T47D (cell line): ENCODE data around the gene UNC5C.

Experiments used
- DNase-seq, 2 experiments: peaks; one replicate each; pipeline versions ENCODE4 v3.0.0 to v3.0.0-alpha.2; 2011 to 2012; ENCODE audit warnings: low read depth in 1 of 2, low spot score in 1 of 2
- JUND ChIP-seq: IDR thresholded peaks from 2 replicates; pipeline ENCODE4 v1.6.1; 2012; ENCODE audit warnings: low read depth
- in situ Hi-C: cut with HindIII; loops from 2 replicates; pipeline ENCODE4 v1.10.0; 2016; ENCODE audit warnings: low sequenced_read_pairs, low pct_unique_long_range_greater_than_20kb

The UNC5C gene

GRCh38 chr4:95507147-95507546, 41.6 kb downstream of the UNC5C start:
- in situ Hi-C loops = no loop called here
- DNase-seq = no peak
- no peak for TF ChIP-seq JUND

DNA sequence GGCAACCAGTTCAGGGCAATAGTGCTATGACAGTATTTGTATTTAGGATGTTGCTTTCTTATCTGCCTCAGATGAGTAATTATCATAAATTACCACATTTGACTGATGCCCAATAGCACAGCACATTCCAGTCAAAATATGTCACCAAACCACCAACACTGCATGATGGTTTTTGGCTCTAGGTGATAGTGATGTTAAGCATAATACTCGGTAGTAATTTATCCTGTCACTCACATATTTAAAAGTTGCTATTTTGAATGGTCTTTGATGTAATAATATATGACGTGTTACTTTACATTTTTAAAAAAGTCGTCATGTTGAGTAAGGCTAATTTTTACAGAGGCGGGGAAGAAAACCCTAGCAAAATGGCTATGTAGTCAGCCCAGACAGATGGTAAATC, 42.5 kb downstream of the UNC5C start:
- no peak for DNase-seq
- no peak for TF ChIP-seq JUND
- in situ Hi-C loops = no loop called here

DNA sequence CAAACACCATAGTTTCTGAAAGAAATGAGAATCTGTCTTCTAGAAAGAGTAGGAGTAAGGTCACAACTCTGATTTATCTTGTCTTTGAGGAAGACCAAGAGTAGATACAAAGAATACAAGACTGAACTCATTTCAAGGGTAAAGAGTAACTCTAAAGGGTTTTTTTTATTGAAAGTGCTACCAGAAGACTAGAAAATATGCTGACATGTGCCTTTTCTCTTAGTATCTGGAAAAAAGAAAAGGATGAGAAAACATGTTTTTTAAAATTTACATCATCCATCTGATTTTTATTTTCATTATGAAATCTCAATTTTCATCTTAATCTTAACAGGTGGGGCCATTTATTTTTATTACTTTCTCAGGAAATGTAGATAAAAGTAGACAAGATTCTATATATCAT, 43.0 kb downstream of the UNC5C start:
- in situ Hi-C loops = no loop called here
- TF ChIP-seq JUND = no peak

DNA sequence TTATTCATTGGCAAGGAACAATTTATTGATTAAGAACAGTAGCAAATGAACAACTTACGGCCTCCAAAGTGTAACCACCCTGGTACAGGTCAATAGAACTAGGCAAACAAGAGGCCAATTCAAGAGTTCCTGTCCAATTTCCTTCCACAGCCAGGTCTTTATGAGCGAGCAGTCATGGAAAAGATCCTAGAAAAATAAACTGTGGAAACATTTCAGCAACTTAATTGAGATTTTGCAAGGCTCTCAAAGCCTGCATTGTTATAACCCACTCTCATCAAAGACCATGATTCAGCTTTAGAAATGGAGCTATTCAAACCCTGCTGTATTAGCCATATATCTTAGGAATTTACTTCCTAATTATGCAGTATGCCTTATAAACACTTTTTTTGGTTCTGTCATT, 43.6 kb downstream of the UNC5C start:
- TF ChIP-seq JUND = no peak
- in situ Hi-C loops = no loop called here
- no peak for DNase-seq

More for the DNA sequence above, 43.0 kb downstream of the UNC5C start:
- DNase-seq = no peak

- no peak for DNase-seq
- TF ChIP-seq JUND = no peak
- in situ Hi-C loops = no loop called here
Measured at GRCh38 chr4:95504501-95504900, 44.3 kb downstream of the UNC5C start.

DNA sequence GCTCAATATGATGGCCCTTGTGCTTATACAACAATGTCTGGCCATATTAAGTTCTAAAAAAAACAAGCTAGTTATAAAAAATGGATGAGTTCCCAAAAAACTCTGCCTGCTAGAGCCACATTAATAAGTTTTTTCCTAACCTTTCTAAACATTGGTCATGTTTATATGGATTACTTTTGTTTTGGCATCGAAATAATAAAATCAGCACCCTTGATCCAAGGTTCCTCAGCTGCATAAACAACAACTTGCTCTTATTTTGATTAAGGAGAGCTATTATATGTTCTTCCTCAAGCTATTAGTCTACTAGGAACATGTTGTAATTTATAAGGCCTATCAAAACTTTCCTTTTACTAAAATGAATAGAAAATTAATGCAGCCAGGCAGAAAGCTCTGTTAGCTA, 48.4 kb downstream of the UNC5C start:
- DNase-seq = no peak
- TF ChIP-seq JUND = no peak
- in situ Hi-C loops = no loop called here

GRCh38 chr4:95499291-95499696, 49.5 kb downstream of the UNC5C start:
- in situ Hi-C loops = no loop called here
- no peak for TF ChIP-seq JUND
- no peak for DNase-seq

GRCh38 chr4:95494186-95494585, 54.6 kb downstream of the UNC5C start:
- no peak for DNase-seq
- in situ Hi-C loops = no loop called here
- no peak for TF ChIP-seq JUND

- no peak for DNase-seq
- TF ChIP-seq JUND = no peak
- in situ Hi-C loops = no loop called here
Measured at GRCh38 chr4:95478679-95479078, 70.1 kb downstream of the UNC5C start.

- DNase-seq = no peak
- in situ Hi-C loops = no loop called here
- no peak for TF ChIP-seq JUND
Measured at GRCh38 chr4:95476121-95476520, 72.7 kb downstream of the UNC5C start.

DNA sequence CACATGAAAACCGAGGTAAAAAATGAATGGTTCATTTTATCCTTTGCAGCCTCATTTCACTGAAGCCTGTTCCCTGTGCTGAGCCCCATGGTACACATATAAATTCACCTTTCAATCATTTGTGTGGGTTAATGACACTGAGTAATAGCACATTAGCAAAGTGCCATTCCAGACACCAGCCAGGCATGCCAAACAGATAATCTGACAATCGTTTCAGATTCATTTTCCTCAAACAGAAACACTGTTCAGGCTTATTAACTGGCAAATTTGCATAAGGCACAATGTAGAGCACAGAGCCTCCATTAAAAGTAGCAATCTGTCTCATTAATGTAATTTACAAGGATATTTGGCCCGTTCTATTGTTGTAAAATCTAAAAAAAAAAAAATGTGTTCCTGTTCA, 76.2 kb downstream of the UNC5C start:
- no peak for DNase-seq
- in situ Hi-C loops = no loop called here
- TF ChIP-seq JUND = no peak

DNA sequence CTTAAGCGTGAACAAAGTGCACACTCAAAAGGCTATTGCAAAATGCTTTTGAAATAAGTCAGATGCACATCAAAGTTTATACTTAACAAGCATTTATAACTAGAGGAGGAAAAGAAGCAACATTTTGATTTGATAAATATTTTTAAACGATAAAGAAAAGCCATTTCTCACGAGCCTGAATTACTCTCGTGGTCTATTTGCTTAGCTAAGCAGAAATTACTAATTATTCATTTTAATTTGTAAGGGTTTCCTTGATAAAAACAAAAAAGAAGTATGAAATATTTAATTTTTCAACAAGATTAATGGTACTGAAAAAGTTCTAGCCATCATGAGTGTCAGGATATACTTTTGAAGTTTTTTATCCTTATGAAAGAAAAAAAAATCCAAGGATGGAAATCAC, 78.2 kb downstream of the UNC5C start:
- DNase-seq = no peak
- TF ChIP-seq JUND = no peak
- in situ Hi-C loops = no loop called here

GRCh38 chr4:95469617-95470016, 79.2 kb downstream of the UNC5C start:
- no peak for DNase-seq
- in situ Hi-C loops = no loop called here
- no peak for TF ChIP-seq JUND

DNA sequence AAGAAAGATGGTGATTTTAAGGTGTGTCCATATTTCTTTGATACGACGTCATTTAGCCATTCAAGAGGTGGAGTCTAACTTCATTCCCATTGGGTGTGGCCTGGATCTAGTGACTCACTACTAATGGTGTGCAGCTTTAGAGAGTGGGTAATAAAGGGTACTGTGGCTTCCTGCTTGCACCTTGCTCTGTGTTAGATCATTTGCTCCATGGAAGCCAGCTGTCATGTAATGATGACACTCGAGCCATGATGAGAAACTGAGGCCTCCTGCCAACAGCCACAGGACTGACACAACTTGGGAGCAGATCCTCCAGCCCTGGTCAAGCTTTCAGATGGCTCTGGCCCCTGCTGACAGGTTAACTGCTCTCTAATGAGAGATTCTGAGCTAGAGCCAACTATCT, 82.0 kb downstream of the UNC5C start:
- in situ Hi-C loops = no loop called here
- no peak for TF ChIP-seq JUND
- no peak for DNase-seq
